Measurements from ENCODE around the gene CCDC142. TPM values are rescaled to one million over a fixed set of nuclear protein-coding genes. Genes with fewer than 3 reads are reported as not detected.
A peak's percentile ranks its signal among the peaks of the same experiment; 100 is the strongest.
"Not testable (repeated sequence)": the region's sequence is repeated elsewhere in the genome, so short reads cannot be mapped to it uniquely, and the experiment has no call there.

Gene CCDC142
- total RNA-seq, 1 donor from 2014 or later, result 39.9 TPM

- no peak for DNase-seq (ENCODE audit: low spot score, unreplicated experiment)
- H3K4me3 Mint-ChIP-seq (ENCODE audit: low read depth), result no peak overlapping the region
- no peaks in the 10 kb centered on the region for H3K27me3 Mint-ChIP-seq
- H3K36me3 Mint-ChIP-seq (ENCODE audit: insufficient read depth), result peaks cover 9% of the 10 kb centered on the region
- no peak overlapping the region for H3K27ac Mint-ChIP-seq
- H3K9me3 Mint-ChIP-seq (ENCODE audit: low read depth), result no peaks in the 10 kb centered on the region
- peak; percentile 28 for TF ChIP-seq CTCF (IDR thresholded peaks at IDR 0.05; ENCODE audit: unreplicated experiment)
- H3K4me1 Mint-ChIP-seq (ENCODE audit: low read depth), result peaks cover 14% of the 10 kb centered on the region
Measured at GRCh38 chr2:74474899-74475298, 7.9 kb downstream of the CCDC142 start.

DNA sequence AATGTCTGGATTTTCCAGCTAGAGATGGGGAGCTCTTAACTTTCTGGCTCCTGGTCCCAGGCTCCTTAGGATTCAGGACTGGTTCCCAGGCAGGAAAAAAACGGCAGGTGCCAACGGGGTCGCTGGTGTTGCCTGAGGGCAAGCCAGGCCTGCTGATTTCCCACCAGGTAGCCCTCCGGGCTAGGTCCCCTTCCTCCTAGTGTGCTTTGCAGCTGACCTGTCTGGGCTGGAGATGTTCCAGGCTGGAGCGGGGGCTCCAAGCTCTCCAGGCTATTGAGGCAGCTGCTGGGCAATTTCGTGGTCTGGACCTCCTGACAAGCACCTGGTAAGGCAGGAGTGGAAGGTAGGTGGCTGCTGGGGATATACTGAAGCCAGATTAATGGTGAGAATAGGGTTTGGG lies 8.3 kb downstream of the CCDC142 start:
- no peak for TF ChIP-seq CTCF (IDR thresholded peaks at IDR 0.05; ENCODE audit: unreplicated experiment)
- no peak overlapping the region for H3K27ac Mint-ChIP-seq
- no peaks in the 10 kb centered on the region for H3K27me3 Mint-ChIP-seq
- H3K9me3 Mint-ChIP-seq (ENCODE audit: low read depth), result no peaks in the 10 kb centered on the region
- no peak for DNase-seq (ENCODE audit: low spot score, unreplicated experiment)
- peaks cover 14% of the 10 kb centered on the region for H3K4me1 Mint-ChIP-seq (ENCODE audit: low read depth)
- H3K36me3 Mint-ChIP-seq (ENCODE audit: insufficient read depth), result peaks cover 9% of the 10 kb centered on the region
- H3K4me3 Mint-ChIP-seq (ENCODE audit: low read depth), result no peak overlapping the region

GRCh38 chr2:74472945-74473258 lies 9.9 kb downstream of the CCDC142 start:
- Mint-ChIP-seq H3K27ac (peak overlapping the region; percentile 98), H3K9me3 (ENCODE audit: low read depth) (no peaks in the 10 kb centered on the region), H3K36me3 (ENCODE audit: insufficient read depth) (peaks cover 5% of the 10 kb centered on the region), H3K27me3 (no peaks in the 10 kb centered on the region), H3K4me1 (ENCODE audit: low read depth) (peaks cover 14% of the 10 kb centered on the region), H3K4me3 (ENCODE audit: low read depth) (peak overlapping the region; percentile 86)
- no peak for DNase-seq (ENCODE audit: low spot score, unreplicated experiment)
- no peak for TF ChIP-seq CTCF (IDR thresholded peaks at IDR 0.05; ENCODE audit: unreplicated experiment)

DNA sequence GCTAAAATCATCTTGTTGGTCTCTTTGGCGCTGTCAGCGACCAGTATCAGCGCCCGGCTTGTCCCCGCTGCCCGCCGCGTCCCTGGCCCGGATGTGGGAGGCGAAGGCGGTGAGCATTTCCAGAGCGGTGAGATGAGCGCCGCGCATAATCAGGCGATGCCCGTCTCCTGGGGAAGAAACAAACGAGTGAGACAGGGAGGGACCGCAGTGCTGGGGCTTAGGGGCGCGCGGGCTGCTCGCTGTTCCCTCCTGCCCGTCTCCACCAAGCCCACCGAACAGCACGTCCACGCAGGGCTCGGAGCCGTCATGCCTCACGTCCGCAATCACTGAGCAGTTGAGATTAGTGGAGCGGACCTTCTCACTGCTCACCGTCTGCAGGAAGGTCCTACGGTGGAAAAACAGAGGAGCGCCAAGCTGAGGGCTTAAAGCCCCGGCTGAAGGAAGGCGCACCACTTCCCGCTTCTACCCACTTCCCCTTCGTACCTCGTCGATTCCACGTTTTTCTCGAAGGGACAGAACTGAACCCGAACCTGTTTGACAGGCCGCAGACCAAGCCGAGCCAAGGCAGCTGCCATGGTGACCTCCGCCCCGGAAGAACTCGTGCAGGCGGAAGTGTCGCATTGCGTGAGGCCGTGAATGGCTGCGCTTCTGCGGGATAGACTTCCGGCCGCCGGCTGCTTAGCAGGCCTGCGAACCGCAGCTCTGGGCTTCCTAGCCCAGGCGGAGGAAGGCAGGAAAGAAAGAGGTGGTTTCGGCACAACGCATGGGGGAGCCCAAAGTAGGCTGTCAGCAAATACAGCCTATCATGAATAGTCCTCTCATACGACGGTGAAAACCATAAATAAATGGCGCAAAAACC lies 10.5 kb downstream of the CCDC142 start, which contains the start of gene MRPL53:
Gene MRPL53, minus strand, starts transcription at position 595 of the 859 bp plus-strand sequence. Its CDS starts 20 bp downstream, at position 575.
- no peak for TF ChIP-seq CTCF (IDR thresholded peaks at IDR 0.05; ENCODE audit: unreplicated experiment)
- Mint-ChIP-seq H3K4me1 (ENCODE audit: low read depth) (peaks cover 14% of the 10 kb centered on the region), H3K36me3 (ENCODE audit: insufficient read depth) (peaks cover 5% of the 10 kb centered on the region), H3K27ac (peak within 1 kb of the TSS; percentile 98), H3K9me3 (ENCODE audit: low read depth) (no peaks in the 10 kb centered on the region), H3K27me3 (no peaks in the 10 kb centered on the region), H3K4me3 (ENCODE audit: low read depth) (peak within 1 kb of the TSS; percentile 86)
- peak; percentile 88 for DNase-seq (ENCODE audit: low spot score, unreplicated experiment)

- H3K4me3 Mint-ChIP-seq (ENCODE audit: low read depth), result peak overlapping the region; percentile 86
- no peak for DNase-seq (ENCODE audit: low spot score, unreplicated experiment)
- no peaks in the 10 kb centered on the region for H3K9me3 Mint-ChIP-seq (ENCODE audit: low read depth)
- peaks cover 14% of the 10 kb centered on the region for H3K4me1 Mint-ChIP-seq (ENCODE audit: low read depth)
- peaks cover 5% of the 10 kb centered on the region for H3K36me3 Mint-ChIP-seq (ENCODE audit: insufficient read depth)
- no peaks in the 10 kb centered on the region for H3K27me3 Mint-ChIP-seq
- TF ChIP-seq CTCF (IDR thresholded peaks at IDR 0.05; ENCODE audit: unreplicated experiment), result no peak
- peak overlapping the region; percentile 98 for H3K27ac Mint-ChIP-seq
Measured at GRCh38 chr2:74471332-74472065, 11.3 kb downstream of the CCDC142 start.

DNA sequence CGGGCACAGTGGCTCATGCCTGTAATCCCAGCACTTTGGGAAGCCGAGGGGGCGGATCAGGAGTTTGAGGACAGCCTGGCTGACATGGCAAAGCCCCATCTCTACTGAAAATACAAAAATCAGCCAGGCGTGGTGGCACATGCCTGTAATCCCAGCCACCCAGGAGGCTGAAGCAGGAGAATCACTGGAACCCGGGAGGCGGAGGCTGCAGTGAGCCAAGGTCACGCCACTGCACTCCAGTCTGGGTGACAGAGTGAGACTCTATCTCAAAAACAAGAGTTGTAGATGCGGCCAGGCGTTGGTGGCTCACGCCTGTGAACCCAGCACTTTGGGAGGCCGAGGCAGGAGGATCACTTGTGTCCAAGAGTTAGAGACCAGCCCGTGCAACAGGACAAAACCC lies 12.1 kb downstream of the CCDC142 start:
- Mint-ChIP-seq H3K4me1 (ENCODE audit: low read depth) (peaks cover 17% of the 10 kb centered on the region), H3K4me3 (ENCODE audit: low read depth) (peak overlapping the region; percentile 61)
- H3K27me3 Mint-ChIP-seq; H3K27ac Mint-ChIP-seq; H3K36me3 Mint-ChIP-seq (ENCODE audit: insufficient read depth); H3K9me3 Mint-ChIP-seq (ENCODE audit: low read depth); DNase-seq (ENCODE audit: low spot score, unreplicated experiment): not testable (repeated sequence)
